ENCODE measurements around the gene KCNQ1.

KCNQ1 gene

GRCh38 chr11:2820976-2821375 lies 376.2 kb downstream of the KCNQ1 start:
- DNase-seq = no peak

GRCh38 chr11:2821891-2822290 lies 377.1 kb downstream of the KCNQ1 start:
- DNase-seq = no peak

DNA sequence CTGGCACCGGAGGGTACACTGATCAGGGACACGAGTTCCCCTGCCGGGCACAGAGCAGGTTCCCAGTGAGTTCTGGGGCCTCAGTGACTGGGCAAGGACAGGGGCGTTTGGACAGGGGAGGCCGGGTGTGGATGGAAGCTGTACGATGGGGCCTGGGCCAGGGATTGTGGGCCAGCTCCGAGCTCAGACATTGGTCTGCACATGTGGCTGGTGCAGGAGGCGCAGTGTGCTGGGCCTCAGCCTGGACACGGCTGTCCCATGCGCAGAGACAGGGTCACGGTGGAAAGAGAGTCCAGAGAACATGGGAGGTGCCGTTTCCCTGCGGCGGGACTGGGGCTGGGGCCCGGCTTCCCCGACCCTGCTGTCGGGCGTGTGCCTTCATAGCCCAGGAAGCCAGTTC lies 380.0 kb downstream of the KCNQ1 start:
- no peak for DNase-seq

DNA sequence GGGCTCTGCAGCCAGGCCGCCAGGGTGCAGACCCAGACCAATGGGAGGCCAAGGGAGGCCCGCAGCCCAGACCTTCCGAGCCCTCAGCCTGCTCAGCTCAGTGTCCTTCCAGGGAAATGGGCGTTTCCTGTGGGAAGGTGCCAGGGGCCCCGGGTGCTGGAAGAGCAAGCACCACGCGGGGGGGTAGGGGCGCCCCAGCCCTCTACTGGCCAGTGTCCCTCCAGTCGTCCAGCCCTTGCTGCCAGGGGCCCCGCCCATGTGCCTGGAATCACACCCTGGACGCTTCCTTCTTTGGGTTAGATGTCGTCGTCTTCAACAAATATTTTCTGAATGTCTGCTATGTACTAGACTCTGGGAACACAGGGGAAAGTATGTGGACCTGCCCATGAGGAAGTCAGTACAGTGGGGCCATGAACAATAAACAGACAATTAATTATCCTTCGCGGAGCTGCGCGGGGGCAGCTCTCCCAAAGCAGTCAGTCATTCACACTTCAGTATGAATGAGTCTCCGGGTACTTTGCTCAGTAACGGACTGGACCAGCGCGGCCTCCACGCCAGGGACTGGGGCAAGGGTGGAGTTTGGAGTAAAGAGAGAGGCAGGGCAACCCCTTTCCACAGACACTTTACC lies 380.6 kb downstream of the KCNQ1 start:
- no peak for DNase-seq

GRCh38 chr11:2825889-2826678 lies 381.3 kb downstream of the KCNQ1 start:
- DNase-seq = no peak

DNA sequence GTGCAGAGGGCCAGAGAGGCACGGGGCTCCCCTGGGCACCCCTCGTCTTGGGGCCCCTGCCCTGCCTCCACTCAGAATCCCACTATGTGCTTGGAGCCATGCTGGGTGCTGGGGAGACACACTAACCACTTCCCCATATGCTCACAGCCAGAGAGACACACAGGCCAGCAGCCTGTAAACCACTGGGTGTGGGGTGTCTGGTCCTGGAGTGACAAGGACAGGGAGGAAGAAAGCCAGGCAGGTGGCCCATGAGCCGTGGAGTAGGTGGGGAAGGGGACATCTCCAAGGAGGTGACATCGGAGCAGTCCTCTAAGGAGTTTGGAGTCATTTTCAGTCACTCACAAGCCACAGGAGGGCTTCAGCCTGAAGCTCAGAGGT lies 381.9 kb downstream of the KCNQ1 start:
- DNase-seq = no peak

DNA sequence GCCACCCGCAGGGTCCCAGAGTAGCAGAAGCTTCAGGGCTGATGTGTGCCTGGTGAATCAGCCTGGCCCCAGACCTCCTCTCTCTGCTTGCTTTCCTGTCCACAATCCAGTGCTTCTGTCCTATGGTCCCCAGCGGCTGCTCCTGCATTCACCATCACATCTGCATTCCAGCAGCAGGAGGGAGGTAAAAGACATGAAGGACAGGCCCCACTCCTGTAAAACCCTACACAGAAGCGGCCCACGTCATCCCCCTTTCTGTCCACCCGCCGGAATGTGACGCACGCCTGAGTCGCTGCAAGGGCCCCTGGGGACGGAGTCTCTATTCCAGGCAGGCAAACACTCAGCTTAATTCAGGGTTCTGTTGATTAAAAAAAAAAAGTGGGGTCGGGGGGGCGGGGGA lies 382.4 kb downstream of the KCNQ1 start:
- no peak for DNase-seq

GRCh38 chr11:2827792-2828191 lies 383.0 kb downstream of the KCNQ1 start:
- DNase-seq = no peak

DNA sequence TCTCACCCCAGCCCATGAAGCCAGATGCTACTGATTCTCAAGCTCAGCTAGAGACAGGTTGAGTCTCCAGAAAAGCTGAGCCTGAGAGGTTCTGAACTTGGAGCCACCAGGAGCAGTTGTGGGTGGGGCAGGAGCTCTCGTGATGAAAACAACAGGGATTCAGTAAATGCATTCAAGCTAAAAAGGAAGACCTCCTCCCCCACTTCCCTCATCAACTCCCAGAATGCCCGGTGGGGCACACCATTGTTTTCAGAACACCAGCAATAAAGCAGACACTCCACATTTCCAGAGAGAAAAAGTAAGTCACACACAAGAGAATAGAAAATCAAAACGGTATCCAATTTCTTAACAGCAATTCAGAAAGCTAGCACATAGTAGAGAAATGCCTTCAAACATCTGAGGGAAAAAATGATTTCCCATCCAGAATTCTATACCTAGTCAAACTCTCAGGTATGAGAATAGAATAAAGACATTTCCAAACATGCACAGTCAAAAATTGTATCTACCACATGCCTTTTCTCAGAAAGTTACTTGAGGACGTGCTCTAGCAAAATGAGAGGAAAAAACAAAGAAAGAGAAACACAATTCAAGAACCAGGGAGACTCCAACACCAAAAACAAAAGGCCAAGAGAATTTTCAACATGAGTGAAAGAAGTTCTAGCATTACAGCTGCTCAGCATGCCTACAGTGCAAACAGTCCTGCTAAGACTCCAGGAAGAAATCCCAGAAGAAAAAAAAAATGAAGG lies 383.9 kb downstream of the KCNQ1 start:
- DNase-seq = no peak

GRCh38 chr11:2830030-2830812 lies 385.4 kb downstream of the KCNQ1 start:
- DNase-seq = no peak

- DNase-seq = no peak
Observed at GRCh38 chr11:2830886-2831285, 386.1 kb downstream of the KCNQ1 start.

- no peak for DNase-seq
Observed at GRCh38 chr11:2831781-2832532, 387.1 kb downstream of the KCNQ1 start.

DNA sequence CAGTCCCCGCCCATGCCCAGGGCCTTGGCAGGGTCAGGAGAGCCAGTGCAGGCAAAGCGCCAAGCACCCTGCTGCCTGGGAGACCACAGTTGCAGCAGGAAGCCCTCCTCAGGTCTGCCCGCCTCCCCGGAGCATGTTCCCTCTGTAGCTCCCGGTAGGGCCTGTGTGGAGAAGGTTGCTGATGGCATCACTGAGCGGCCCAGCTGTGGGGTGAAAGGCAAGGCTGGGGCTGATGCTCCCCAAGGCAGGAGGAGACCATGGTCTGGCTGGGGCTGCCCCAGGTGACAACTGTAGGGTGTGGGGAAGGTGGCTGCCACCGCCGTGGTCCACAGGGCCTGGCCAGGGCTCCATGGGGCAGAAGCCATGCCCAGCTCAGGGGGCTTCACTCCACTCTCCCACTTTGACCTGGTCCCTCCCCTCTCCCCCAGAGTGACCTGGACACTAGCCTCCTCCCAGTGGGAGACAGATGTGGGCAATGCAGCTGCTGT lies 387.8 kb downstream of the KCNQ1 start:
- DNase-seq = no peak

GRCh38 chr11:2833051-2833715 lies 388.4 kb downstream of the KCNQ1 start:
- DNase-seq = no peak

DNA sequence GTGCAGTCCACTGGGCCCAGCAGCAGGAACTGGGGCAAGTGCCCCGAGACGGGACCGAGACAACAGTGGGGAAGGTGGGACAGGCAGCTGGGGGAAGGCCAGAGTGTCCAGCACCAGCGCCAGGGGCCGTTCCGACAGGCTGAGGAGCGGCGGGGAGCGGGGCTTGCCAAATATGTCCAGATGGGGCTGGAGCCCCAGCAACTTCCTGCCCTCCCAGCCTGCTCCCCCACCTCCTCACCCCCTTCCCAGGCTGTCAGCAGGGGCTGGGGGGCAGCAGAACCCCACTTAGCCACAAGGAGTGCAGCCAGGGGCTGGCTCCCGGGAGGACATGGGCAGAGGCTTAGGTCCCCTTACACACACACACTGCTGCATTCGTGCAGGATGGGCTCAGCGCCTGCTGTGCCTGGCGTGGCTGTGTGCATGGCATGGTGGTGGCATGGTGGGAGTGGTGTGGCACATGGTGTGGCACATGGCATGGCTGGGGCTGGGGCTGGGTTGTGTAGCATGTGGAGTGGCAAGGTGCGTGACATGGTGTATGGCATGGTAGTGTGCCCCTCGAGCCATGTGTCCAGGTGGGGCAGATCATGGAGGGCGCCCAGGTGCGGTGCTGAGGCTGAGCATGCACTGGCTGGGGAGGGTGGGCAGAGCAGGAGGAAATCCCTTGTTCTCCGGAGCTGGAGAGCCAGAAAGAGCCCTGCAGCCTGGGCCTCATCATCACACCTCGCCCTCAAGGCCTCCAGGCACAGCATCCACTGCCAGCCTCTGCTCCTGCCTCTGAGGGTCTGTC lies 389.1 kb downstream of the KCNQ1 start:
- no peak for DNase-seq

DNA sequence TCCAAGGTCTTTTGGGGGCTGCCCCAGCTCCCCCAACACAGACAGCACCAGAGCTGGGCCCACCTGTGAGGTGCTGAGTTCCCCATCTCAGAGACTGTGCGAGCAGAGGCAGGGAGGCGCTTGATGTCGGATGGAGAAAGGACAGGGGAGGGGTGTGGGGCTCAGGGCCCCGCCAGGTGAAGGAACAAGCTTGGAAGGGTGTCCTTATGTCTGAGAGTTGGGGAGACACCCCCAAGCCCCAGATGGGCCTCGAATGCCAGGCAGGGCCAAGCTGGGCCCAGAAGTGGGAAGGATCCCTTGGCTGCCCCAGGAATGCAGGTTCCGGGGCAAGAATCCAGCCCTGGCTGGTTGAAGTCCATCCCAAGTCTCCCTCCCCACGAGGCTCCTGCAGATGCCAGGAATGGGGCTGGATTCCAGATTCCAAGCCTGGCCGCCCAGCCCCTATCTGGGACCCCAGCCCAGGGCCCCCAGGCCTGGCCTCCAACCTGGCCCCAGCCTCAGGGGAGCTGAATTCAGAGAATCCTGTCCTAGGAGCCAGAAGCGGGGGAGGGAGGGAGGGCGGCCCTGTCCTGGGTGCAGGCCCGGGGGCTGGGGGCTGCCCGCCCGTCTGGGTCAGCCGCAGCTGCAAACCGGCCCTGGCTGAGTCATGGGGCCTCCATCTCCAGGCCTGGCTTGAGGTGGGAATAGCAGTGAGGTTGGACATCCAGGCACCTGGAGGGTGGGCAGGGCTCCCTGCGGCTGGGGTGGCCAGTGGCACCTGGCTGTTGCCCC lies 389.9 kb downstream of the KCNQ1 start:
- DNase-seq = no peak

DNA sequence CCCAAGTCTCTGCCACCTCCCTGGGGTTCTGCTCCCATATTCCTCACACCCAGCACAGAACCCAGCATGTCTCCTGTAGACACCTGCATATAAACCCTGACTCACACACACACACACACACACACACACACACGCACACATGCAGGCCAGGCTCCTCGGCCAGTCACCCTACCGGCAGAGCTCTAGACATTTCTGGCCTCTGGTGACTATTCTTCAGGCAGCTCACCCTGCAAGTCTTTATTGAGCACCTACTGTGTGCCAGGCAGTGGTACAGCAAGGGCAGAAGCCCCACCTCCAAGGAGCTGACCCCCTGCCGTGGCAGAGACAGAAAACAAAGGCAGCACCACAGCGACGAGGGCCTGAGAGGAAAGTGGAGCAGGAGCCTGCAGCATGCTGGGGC lies 390.5 kb downstream of the KCNQ1 start:
- DNase-seq = no peak

- no peak for DNase-seq
Observed at GRCh38 chr11:2835751-2836150, 390.9 kb downstream of the KCNQ1 start.

DNA sequence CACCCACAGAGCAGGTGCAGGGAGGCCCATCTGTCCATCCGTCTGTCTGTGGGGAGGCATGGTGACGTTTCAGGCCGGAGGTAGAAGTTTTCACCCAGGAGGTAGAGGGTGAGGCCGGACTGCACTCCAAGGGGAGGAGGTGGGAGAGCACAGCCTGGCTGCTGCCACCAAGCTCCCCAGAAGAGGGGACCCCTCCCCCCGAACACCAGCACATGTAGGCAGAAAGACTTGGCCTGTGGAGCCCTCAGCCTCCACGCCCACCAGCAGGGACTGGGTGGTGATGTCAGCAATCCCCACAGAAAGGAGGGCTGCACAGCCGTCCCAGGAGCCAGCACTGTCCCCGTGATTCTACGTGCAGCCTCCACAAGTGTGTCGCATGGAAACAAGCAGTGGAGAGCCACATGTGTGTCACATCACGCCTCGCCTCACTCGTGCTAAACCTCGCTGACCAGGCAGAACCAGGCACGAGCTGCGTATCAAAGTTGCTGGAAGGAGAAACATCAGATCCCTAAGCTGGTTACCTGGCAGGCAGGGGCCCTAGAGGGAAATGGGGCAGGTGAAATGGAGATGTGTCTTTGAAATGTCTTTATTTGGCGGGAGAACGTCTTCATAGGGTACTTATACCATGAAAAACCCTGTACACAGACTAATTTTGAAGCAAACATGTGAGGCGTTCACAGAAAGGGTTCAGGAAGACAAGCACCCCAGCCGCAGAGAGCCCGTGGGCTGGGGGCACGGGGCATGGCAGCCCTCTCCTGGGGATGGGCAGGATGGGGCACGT lies 391.7 kb downstream of the KCNQ1 start:
- no peak for DNase-seq

Measured in activated CD8-positive, alpha-beta memory T cell treated with anti-CD3 and anti-CD28 coated beads, Interleukin-2, amount 50 U/mL, for 4 hours (primary cell).